ENCODE data around the gene ARL15. TPM values are rescaled to one million over a fixed set of nuclear protein-coding genes. Genes with fewer than 3 reads are reported as not detected.

The ARL15 gene
- total and polyA plus RNA-seq, 2 of the 4 experiments (the other 2 are of a cell fraction): 7.3 to 19.2 TPM

- Histone ChIP-seq H2AK5ac (ENCODE audit: low read depth, low read length) (no peak overlapping the region), H4K91ac (ENCODE audit: insufficient read depth, low read depth, low read length) (no peak overlapping the region), H4K20me1 (ENCODE audit: insufficient read depth, low read length) (no peaks in the 10 kb centered on the region), H2AK9ac (replicated peaks; ENCODE audit: low read depth, low read length, poor library complexity) (no peak overlapping the region), H3K4ac (ENCODE audit: low read depth, low read length) (no peak overlapping the region), H3K4me2 (ENCODE audit: low read depth, low read length) (no peak overlapping the region), H3K18ac (ENCODE audit: low read depth, low read length) (no peak overlapping the region), H3K4me1 (ENCODE audit: control insufficient read depth, insufficient read depth, low read length) (no peaks in the 10 kb centered on the region; the same call in 1 of the 2 replicates), H4K8ac (ENCODE audit: low read depth in 2 of 2, low read length in 2 of 2) (no peak overlapping the region), H3K27ac (ENCODE audit: insufficient read depth, low read length) (no peak overlapping the region), H3K9me3 (ENCODE audit: control insufficient read depth, insufficient read depth, low read length) (no peaks in the 10 kb centered on the region), H2AFZ (replicated peaks; ENCODE audit: low read length, poor library complexity) (no peak overlapping the region), H4K5ac (ENCODE audit: low read depth, low read length) (no peak overlapping the region), H2BK120ac (ENCODE audit: low read depth, low read length) (no peak overlapping the region), H3K4me3 (ENCODE audit: insufficient read depth, low read depth, low read length) (no peak overlapping the region), H3K14ac (replicated peaks; ENCODE audit: low read depth, low read length) (no peak overlapping the region), H3K9me1 (ENCODE audit: insufficient read depth, low read length) (no peaks in the 10 kb centered on the region), H2BK15ac (ENCODE audit: low read depth, low read length) (no peak overlapping the region), H3K27me3 (ENCODE audit: control insufficient read depth, insufficient read depth, low read length) (no peaks in the 10 kb centered on the region), H2BK5ac (ENCODE audit: low read depth, low read length, poor library complexity, severe bottlenecking) (no peak overlapping the region), H3K56ac (ENCODE audit: extremely low read depth, insufficient read depth, low read length) (no peak overlapping the region), H3K9ac (ENCODE audit: low read depth, low read length) (no peak overlapping the region), H3K36me3 (ENCODE audit: control insufficient read depth, insufficient read depth, low read length) (no peaks in the 10 kb centered on the region), H3K23ac (ENCODE audit: low read depth, low read length) (no peak overlapping the region), H3K79me1 (ENCODE audit: low read depth in 1 of 2, low read length in 2 of 2) (no peaks in the 10 kb centered on the region), H2BK20ac (ENCODE audit: low read depth, low read length) (no peak overlapping the region)
- ChIA-PET POLR2A (ENCODE audit: unreplicated experiment) (no interaction called here), CTCF (no interaction called here)
- intact Hi-C loops (cut with micrococcal nuclease) (no loop called here), in situ Hi-C loops (cut with MboI; ENCODE audit: low sequenced_read_pairs) (no loop called here), dilution Hi-C loops (cut with HindIII; ENCODE audit: low sequenced_read_pairs, unreplicated experiment) (no loop called here)
- no TSS peak for BruUV-seq (replicated peaks)
- TF ChIP-seq RFX5 (IDR thresholded peaks at IDR 0.05; ENCODE audit: low read depth, low read length) (no peak), RCOR1 (IDR thresholded peaks at IDR 0.05; ENCODE audit: insufficient replicate concordance, low read length) (no peak), USF2 (IDR thresholded peaks at IDR 0.05; ENCODE audit: low read depth, low read length) (no peak), MAZ (IDR thresholded peaks at IDR 0.05; ENCODE audit: borderline replicate concordance, low read depth, low read length) (no peak), FOS (IDR thresholded peaks at IDR 0.05; ENCODE audit: low read depth, low read length) (no peak), SMC3 (IDR thresholded peaks at IDR 0.05; ENCODE audit: low read depth, low read length) (no peak), RAD21 (IDR thresholded peaks at IDR 0.05; ENCODE audit: low read length) (no peak), CEBPB (IDR thresholded peaks at IDR 0.05; ENCODE audit: low read depth, low read length) (no peak), NFE2L2 (IDR thresholded peaks at IDR 0.05; ENCODE audit: low read depth, low read length) (no peak), POLR2A (IDR thresholded peaks at IDR 0.05; ENCODE audit: low read depth, low read length) (no peak), ELK1 (IDR thresholded peaks at IDR 0.05; ENCODE audit: borderline replicate concordance, low read depth, low read length) (no peak), MXI1 (IDR thresholded peaks at IDR 0.05; ENCODE audit: borderline replicate concordance, low read depth, low read length) (no peak), CHD1 (IDR thresholded peaks at IDR 0.05; ENCODE audit: low read depth, low read length) (no peak), BHLHE40 (IDR thresholded peaks at IDR 0.05; ENCODE audit: low read depth, low read length) (no peak)
- 100% methylated on average over 1 of the region's 5 CpGs; no CpG with 5 or more reads in 1 of the 2 experiments for WGBS, 2 experiments (ENCODE audit: extremely low coverage in 2 of 2, insufficient read length in 1 of 2)
- DNase-seq: no peak
- no peak for ATAC-seq (ENCODE audit: low read depth)
Measured at GRCh38 chr5:53985796-53986195, 324.6 kb downstream of the ARL15 start.
